NT2/D1 (cell line): ENCODE data around the gene TMEM130.

Experiments used
- SUZ12 ChIP-seq: IDR thresholded peaks from 2 replicates; pipeline ENCODE4 v1.6.1; 2011; ENCODE audit not compliant: insufficient read length, insufficient read depth; ENCODE audit errors: extremely low read depth
- YY1 ChIP-seq: IDR thresholded peaks from 2 replicates; pipeline ENCODE4 v1.6.1; 2011; ENCODE audit not compliant: insufficient read length, insufficient read depth

DNA sequence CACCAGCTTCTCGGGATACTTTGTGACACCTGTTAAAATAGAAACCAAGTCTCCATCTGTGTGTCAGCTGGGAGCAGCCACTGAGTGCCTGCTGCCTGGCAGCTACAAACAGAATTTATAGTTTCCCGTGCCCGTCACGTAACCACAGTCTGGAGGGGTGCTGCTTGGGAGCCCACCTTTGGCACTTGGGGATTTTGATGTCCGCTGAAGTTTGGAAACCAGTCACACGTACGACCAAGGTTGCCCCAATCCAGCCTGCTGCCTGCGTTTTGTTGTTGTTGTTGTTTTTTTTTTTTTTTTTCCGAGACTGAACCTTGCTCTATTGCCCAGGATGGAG, 10.1 kb upstream of the TMEM130 start:
- TF ChIP-seq SUZ12: no peak
- no peak for TF ChIP-seq YY1
